NCI-H2196 treated with DMSO at 0.1 percent for 48 hours (cell line): ENCODE measurements around the gene GHR.

ENCODE experiments used
- DNase-seq: peaks from one replicate; lab custom pipeline; 2025; ENCODE audit not compliant: unreplicated experiment; lab: John Stamatoyannopoulos, UW

GHR gene

DNA sequence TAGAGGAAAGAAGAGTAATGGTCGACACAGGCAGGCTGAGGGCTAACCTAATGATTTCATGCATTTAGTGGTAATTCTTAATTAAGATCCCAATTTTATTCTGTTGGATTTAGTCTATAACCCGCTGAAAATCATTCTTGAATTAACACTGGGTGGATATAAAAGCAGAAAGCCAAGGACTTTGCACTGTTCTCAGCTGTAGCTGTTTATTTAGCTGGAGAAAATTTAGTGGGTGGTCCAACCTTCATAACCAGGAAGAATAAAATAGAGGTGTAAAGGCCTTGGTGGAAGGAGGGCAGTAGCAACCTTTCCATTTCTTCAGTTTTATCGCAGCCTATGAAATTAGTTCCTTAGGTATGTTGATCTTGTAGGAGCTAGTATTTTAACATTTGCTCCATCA lies 92.3 kb downstream of the GHR start:
- DNase-seq = no peak

DNA sequence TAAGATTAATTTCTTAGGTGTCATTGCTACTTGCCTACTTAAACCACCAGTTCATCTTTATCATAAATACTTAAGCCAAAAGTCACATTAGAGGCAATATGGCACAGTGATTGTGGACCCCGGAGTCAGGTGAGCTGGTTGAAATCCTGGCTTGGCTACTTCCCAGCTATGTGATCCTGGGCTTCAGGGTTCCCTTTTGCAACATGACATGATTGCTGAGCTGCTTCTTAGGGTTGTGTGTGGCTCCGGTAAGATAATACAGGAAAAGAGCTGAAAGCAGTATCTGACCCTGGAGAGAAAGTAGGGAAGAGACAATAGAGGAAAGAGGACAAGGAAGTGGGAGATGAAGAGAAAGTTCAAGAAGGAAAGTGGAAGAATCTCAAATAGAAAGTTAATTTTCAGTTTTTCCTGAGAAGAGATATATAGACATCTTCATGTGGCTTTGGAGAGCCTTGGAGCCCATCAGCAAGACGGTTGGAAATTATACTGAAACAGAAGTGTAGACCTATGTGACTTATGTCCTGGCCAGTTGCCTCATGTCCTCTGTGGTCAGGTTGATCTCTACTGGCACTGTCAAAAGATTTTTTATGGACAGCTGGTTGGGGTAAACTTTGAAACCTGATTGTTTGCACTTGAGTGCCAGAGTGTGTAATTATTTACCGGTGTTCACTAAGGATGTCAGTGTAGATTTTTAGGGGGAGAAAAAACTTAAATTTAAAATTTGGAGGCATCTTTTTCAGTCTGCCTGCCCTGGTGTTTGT lies 93.2 kb downstream of the GHR start:
- DNase-seq = no peak

DNA sequence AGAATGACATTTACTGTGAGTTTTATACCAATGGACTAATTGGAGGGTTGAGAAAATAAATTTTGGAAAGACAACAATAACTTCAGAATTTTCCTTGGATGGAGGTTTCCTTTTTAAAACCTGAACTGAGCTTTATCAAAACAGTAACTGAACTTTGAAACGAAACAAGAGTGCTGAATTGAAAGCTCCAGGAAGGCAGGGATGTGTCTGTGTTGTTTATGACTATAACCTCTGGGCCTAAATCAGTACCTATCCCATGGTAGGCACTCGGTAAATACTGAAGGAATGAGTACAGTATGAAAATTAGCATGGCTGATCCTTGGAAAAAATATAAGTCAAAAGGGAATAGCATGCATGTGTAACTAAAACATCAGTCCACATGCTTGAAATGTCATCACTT lies 93.9 kb downstream of the GHR start:
- no peak for DNase-seq

DNA sequence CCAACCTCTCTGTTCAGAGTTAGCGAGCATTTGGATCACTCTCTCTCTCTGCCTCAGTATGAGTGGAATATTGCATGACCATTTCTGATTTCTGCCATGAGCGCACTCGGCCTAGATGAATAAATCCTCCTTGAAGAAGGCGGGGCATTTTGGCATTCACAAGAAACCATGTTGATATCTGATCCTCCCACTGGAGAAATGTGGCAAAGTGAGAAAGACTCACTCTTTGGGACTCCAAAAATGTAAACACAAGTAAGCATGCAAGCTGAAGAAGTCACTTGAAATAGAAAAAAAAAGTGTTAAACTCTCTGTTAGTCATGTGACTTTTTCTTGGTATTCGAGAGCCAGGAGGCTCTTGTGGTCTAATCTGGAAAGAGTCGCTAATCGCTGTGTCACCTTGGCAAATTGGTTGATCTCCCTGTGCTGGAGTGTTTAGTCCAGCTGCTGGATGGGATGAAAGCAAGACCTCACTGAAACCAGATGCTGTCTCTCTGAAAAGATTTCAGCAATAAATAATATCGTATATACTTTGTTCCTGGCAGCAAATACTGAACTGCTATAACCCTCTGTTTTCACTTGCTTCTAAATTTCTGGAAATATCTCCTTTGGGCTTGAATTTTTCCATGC lies 95.5 kb downstream of the GHR start:
- DNase-seq = no peak

GRCh38 chr5:42520203-42520602 lies 97.0 kb downstream of the GHR start:
- no peak for DNase-seq

GRCh38 chr5:42520957-42521356 lies 97.7 kb downstream of the GHR start:
- no peak for DNase-seq

- no peak for DNase-seq
These were observed 98.2 kb downstream of the GHR start for GRCh38 chr5:42521406-42521805.

GRCh38 chr5:42522783-42523182 lies 99.5 kb downstream of the GHR start:
- no peak for DNase-seq

DNA sequence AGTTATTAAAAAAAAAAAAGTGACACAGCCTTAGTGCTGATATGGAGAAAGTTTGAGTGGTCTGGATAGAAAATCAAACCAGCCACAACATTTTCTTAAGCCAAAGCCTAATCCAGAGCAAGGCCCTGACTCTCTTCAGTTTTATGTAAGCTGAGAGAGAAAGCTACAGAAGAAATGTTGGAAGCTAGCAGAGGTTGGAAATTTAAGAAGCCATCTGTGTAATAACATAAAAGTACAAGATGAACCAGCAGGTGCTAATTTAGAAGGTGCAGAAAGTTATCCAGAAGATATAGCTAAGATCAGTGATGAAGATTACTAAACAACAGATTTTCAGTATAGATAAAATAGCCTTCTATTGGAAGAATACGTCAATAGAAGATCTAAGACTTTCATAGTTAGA lies 102.9 kb downstream of the GHR start:
- no peak for DNase-seq

- no peak for DNase-seq
These were observed 108.4 kb downstream of the GHR start for GRCh38 chr5:42531611-42532010.

DNA sequence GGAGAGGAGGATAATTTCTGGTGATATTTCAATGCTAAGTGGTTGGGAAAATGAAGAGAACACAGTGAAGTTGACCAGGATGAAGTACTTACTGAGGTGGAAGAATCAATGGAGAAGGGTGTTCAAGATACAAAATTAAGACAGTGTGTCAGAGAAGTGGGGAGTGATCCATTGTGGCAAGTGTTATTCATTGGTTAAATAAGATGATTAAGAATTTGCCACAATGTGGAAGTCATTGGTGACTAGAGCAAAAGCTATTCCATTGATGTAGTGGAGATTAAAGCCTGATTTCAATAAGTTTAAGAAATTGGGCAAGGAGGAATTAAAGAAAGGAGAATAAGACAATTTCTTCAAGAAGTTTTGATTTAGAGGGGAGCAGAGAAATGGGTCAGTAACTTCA lies 118.9 kb downstream of the GHR start:
- DNase-seq = no peak

DNA sequence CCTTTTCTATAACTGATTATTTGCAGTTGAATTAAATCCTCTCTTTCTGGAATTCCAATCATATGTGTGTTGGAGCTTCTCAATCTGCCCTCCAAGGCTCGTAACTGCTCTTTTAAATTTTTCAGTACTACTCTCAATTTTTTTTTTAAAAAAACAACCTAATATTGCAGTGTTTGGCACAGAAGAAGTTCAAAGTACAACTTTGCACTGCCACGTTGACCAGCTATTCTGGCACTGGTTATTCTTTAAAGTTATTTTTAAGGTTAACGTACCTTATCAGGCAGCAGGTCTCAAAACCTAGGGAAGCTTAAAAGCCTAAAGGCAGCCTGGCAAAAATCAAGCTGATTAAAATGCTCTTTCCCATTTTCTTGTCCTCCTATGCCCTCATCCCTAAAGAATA lies 120.5 kb downstream of the GHR start:
- DNase-seq = no peak

GRCh38 chr5:42545038-42545437 lies 121.8 kb downstream of the GHR start:
- DNase-seq = no peak

GRCh38 chr5:42547141-42547540 lies 123.9 kb downstream of the GHR start:
- DNase-seq = no peak

DNA sequence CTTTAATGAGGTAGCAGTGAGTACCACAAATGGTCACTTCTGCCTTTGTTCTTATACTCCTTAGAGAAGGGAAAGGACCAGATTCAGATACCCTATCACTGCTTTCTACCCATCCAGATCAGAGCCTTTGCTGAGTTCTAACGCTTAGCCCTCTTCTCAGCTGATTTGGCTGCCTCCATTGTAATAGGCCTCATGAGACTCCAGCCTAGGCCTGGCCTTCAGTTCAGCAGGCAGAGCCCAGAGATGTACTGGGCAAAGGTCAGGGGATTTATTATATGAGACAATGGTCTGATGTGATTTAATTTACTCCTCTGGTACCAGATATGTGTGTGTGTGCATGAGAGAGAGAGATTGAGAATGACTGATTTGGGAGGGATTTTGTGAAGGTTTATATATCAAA lies 124.7 kb downstream of the GHR start:
- DNase-seq = no peak

GRCh38 chr5:42552597-42552996 lies 129.4 kb downstream of the GHR start:
- no peak for DNase-seq

- DNase-seq = no peak
These were observed 130.2 kb downstream of the GHR start for GRCh38 chr5:42553461-42553860.

DNA sequence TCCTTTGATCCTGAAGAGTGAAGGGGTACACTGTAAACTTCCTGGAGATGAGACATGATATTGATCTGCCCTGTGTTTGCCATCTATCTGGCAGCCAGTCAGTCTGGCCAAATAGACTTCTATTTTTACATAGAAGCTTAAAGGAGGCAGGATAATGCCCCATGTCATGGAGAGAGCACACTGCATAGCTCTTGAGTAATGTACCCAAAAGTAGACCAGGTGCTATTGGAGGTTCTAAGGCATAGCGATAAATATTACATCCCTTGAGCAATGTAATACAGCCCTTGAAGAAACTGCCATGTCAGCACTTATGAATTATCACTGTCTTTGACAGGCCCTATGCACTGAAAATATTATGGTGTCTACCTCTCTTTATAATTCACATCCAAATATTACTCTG lies 131.8 kb downstream of the GHR start:
- no peak for DNase-seq

- DNase-seq = no peak
These were observed 132.6 kb downstream of the GHR start for GRCh38 chr5:42555797-42556196.

DNA sequence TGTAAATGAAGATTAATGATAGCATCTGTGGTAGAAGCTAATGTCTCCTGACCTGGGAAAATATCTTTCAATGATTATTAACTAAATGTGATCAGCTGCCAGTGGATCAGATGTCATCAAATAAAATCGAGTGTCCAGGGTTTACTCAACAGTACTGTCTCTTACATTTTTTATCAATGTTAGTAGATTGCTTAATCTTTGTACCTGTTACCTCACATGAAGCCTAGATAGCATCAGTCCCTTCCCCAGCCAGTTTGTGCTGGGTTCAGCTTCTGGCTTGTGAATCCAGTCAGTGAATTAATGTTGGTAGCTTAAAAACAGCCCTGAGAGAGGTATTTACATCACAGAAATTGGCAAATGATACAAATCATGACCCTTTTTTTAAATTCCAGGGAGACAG lies 134.4 kb downstream of the GHR start:
- no peak for DNase-seq

DNA sequence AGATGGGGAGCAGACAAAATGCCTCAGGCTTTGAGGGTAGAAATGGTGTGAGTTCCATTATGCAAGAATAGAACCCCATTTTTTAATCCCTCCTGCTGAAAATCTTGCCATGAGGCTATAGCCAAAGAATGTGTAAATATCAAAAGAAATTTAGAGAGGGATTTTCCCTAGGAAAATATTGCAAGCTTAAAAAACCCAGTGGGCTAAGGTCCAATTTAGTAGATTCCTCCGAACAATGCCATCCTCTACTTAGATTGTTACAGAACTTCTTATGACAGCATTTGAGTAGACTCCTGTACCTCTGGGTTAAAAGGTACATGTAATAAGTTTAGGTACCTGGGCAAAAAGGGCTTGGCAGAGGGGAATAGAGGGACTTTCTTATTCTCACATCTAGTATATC lies 138.4 kb downstream of the GHR start:
- DNase-seq = no peak

GRCh38 chr5:42564689-42565356 lies 141.6 kb downstream of the GHR start:
- DNase-seq = no peak
